SK-N-SH (cell line): ENCODE measurements around the gene AKAP4. TPM values are rescaled to one million over a fixed set of nuclear protein-coding genes. Genes with fewer than 3 reads are reported as not detected.

Source experiments
- CTCF ChIA-PET: fragments of 300-600, 350-600 bp; formaldehyde crosslinking; extraction: SDS; loops from one replicate; lab custom pipeline; 2021; lab: Yijun Ruan, JAX
- POLR2A ChIA-PET: fragments of 350-600 bp; sonication (Branson Sonifier 250); formaldehyde crosslinking; extraction: SDS; loops from one replicate; lab custom pipeline; 2020; ENCODE audit warnings: antibody characterized with exemption, inconsistent platforms; lab: Yijun Ruan, JAX
- DNase-seq: peaks from one replicate; pipeline ENCODE4 v3.0.0; 2012
- H2AFZ ChIP-seq: fragments of 200-600 bp; sonication (generic); 2 replicates; pipeline ENCODE4 v1.8.1; 2016; ENCODE audit warnings: antibody characterized with exemption, mild to moderate bottlenecking, low read depth
- H3F3A ChIP-seq: fragments of 200-600 bp; sonication (generic); replicated peaks from 2 replicates; pipeline ENCODE3; 2016; ENCODE audit warnings: antibody characterized with exemption, mild to moderate bottlenecking; ENCODE audit not compliant: insufficient read depth
- H3K27ac ChIP-seq, 2 experiments: fragments of 200-500 bp in 1 of 2; fragments of 200-600 bp in 1 of 2; sonication (Bioruptor generic) in 1 of 2; sonication (generic), shearing (Covaris generic) in 1 of 2; 2 replicates each; pipeline versions ENCODE4 v1.5.1 to v1.6.1; 2014 to 2016; ENCODE audit warnings: low read depth in 2 of 2, inconsistent platforms in 1 of 2, low read length in 1 of 2, mild to moderate bottlenecking in 1 of 2, mixed read lengths in 1 of 2
- H3K27me3 ChIP-seq: fragments of 200-600 bp; sonication (generic), shearing (Covaris generic); 2 replicates; pipeline ENCODE4 v1.6.1; 2016; ENCODE audit warnings: mixed run types; ENCODE audit not compliant: insufficient read depth
- H3K36me3 ChIP-seq, 2 experiments: fragments of 200-500 bp in 1 of 2; fragments of 200-600 bp in 1 of 2; sonication (Bioruptor generic) in 1 of 2; sonication (generic) in 1 of 2; replicated peaks in 1 of 2; 2 replicates each; pipeline versions ENCODE3 to v1.5.1; 2014 to 2016; ENCODE audit warnings: low read length in 1 of 2, mild to moderate bottlenecking in 1 of 2; ENCODE audit not compliant: insufficient read depth in 2 of 2, control insufficient read depth in 1 of 2
- H3K4me1 ChIP-seq, 2 experiments: fragments of 200-500 bp in 1 of 2; fragments of 200-600 bp in 1 of 2; sonication (Bioruptor generic) in 1 of 2; sonication (generic), shearing (Covaris generic) in 1 of 2; 2 replicates each; pipeline versions ENCODE4 v1.5.1 to v1.6.1; 2014 to 2016; ENCODE audit warnings: low read depth in 1 of 2, low read length in 1 of 2, mixed run types in 1 of 2; ENCODE audit not compliant: insufficient read depth in 2 of 2, control insufficient read depth in 1 of 2
- H3K4me2 ChIP-seq: fragments of 200-600 bp; sonication (generic), shearing (Covaris generic); 2 replicates; pipeline ENCODE4 v1.6.1; 2017; ENCODE audit warnings: mixed run types
- H3K4me3 ChIP-seq, 2 experiments: fragments of 200-500 bp in 1 of 2; fragments of 200-600 bp in 1 of 2; sonication (Bioruptor generic) in 1 of 2; sonication (generic), shearing (Covaris generic) in 1 of 2; 2 replicates each; pipeline versions ENCODE4 v1.5.1 to v1.8.1; 2014 to 2016; ENCODE audit warnings: low read depth in 2 of 2, inconsistent platforms in 1 of 2, low read length in 1 of 2, mild to moderate bottlenecking in 1 of 2, mixed read lengths in 1 of 2, moderate library complexity in 1 of 2
- H3K79me2 ChIP-seq: fragments of 200-600 bp; sonication (generic); 2 replicates; pipeline ENCODE4 v1.8.1; 2017; ENCODE audit warnings: mild to moderate bottlenecking; ENCODE audit not compliant: insufficient read depth
- H3K9ac ChIP-seq: fragments of 200-600 bp; sonication (generic); 2 replicates; pipeline ENCODE4 v1.6.1; 2017; ENCODE audit warnings: mixed run types
- H3K9me2 ChIP-seq: fragments of 200-600 bp; sonication (generic); 2 replicates; pipeline ENCODE4 v1.6.1; 2017; ENCODE audit warnings: mixed run types
- H3K9me3 ChIP-seq: fragments of 200-600 bp; sonication (generic); 2 replicates; pipeline ENCODE4 v1.6.1; 2017; ENCODE audit warnings: mixed run types, mild to moderate bottlenecking, moderate library complexity
- H4K20me1 ChIP-seq: fragments of 200-600 bp; sonication (generic); 2 replicates; pipeline ENCODE4 v1.6.1; 2017; ENCODE audit warnings: mild to moderate bottlenecking, mixed run types; ENCODE audit not compliant: insufficient read depth
- CHD2 ChIP-seq: fragments of 150-350 bp; IDR thresholded peaks from 2 replicates; pipeline ENCODE4 v1.6.1; 2018; ENCODE audit warnings: low read length; ENCODE audit not compliant: partially characterized antibody
- EP300 ChIP-seq, 2 experiments: IDR thresholded peaks; 2 replicates each; pipeline versions ENCODE4 v1.4.0 to v1.6.1; 2012; ENCODE audit warnings: borderline replicate concordance in 1 of 2, low read depth in 1 of 2, low read length in 1 of 2
- FOXJ3 ChIP-seq: sonication (generic); formaldehyde crosslinking; IDR thresholded peaks from 2 replicates; pipeline ENCODE4 v1.5.1; 2020; ENCODE audit warnings: mild to moderate bottlenecking, missing genetic modification reagents
- FOXM1 ChIP-seq: IDR thresholded peaks from 2 replicates; pipeline ENCODE4 v1.4.0; 2012; ENCODE audit warnings: low read depth, mild to moderate bottlenecking
- GATA2 ChIP-seq: sonication (generic); formaldehyde crosslinking; IDR thresholded peaks from 2 replicates; pipeline ENCODE4 v1.5.0; 2020; ENCODE audit warnings: mild to moderate bottlenecking, missing genetic modification reagents
- MEF2A ChIP-seq: IDR thresholded peaks from 2 replicates; pipeline ENCODE4 v1.4.0; 2012; ENCODE audit warnings: low read depth, borderline replicate concordance
- MXI1 ChIP-seq: IDR thresholded peaks from 2 replicates; pipeline ENCODE4 v1.6.1; 2012; ENCODE audit warnings: mild to moderate bottlenecking, low read depth, low read length, improper control_type of control experiment
- PBX3 ChIP-seq: IDR thresholded peaks from 2 replicates; pipeline ENCODE4; 2012
- POLR2AphosphoS5 ChIP-seq: IDR thresholded peaks from 2 replicates; pipeline ENCODE4 v1.6.1; 2012; ENCODE audit warnings: low read depth, low read length
- RAD21 ChIP-seq: IDR thresholded peaks from 2 replicates; pipeline ENCODE4 v1.6.1; 2012; ENCODE audit warnings: mild to moderate bottlenecking, low read length
- RCOR1 ChIP-seq: fragments of 150-350 bp; IDR thresholded peaks from 2 replicates; pipeline ENCODE4 v1.6.1; 2017; ENCODE audit warnings: antibody characterized with exemption, low read length
- RFX5 ChIP-seq: IDR thresholded peaks from 2 replicates; pipeline ENCODE4 v1.6.1; 2012; ENCODE audit warnings: mild to moderate bottlenecking, improper control_type of control experiment, low read length
- RXRA ChIP-seq: IDR thresholded peaks from 2 replicates; pipeline ENCODE4 v1.4.0; 2012; ENCODE audit warnings: low read depth, mild to moderate bottlenecking, borderline replicate concordance
- SIN3A ChIP-seq: IDR thresholded peaks from 2 replicates; pipeline ENCODE4 v1.6.1; 2012; ENCODE audit warnings: low read depth, mild to moderate bottlenecking, low read length, moderate library complexity, borderline replicate concordance
- SMC3 ChIP-seq: IDR thresholded peaks from 2 replicates; pipeline ENCODE4 v1.6.1; 2012; ENCODE audit warnings: low read depth, low read length, improper control_type of control experiment
- TAF1 ChIP-seq: IDR thresholded peaks from 2 replicates; pipeline ENCODE4 v1.6.1; 2012; ENCODE audit warnings: low read depth, mild to moderate bottlenecking, low read length, moderate library complexity, borderline replicate concordance
- WGBS: methylation state at CpG from one replicate; pipeline ENCODE4 v1.1.6; 2017; ENCODE audit warnings: low lambda C conversion rate; 5-methylcytosine and 5-hydroxymethylcytosine counted together
- polyA plus RNA-seq, 3 experiments: library from polyadenylated mRNA; depleted of rRNA; stranded (reverse); fragments of >200 nt; gene quantifications; 2 replicates each; pipeline ENCODE4 v1.2.3, GENCODE V29; 2012
- TF ChIP-seq, protein P1 (sequence below): IDR thresholded peaks from 2 replicates; pipeline ENCODE4 v1.6.1; 2012; ENCODE audit warnings: mild to moderate bottlenecking, low read depth, low read length, moderate library complexity
- TF ChIP-seq, protein P2 (sequence below): IDR thresholded peaks from 2 replicates; pipeline ENCODE4 v1.4.0; 2012; ENCODE audit warnings: low read depth, borderline replicate concordance
- TF ChIP-seq, protein P3 (sequence below): fragments of 150-350 bp; IDR thresholded peaks from 2 replicates; pipeline ENCODE4 v1.6.1; 2017; ENCODE audit warnings: antibody characterized with exemption, low read length, low read depth, borderline replicate concordance
- TF ChIP-seq, protein P4 (sequence below): fragments of 200-600 bp; sonication (generic); IDR thresholded peaks from 2 replicates; pipeline ENCODE4 v1.6.1; 2017; ENCODE audit warnings: antibody characterized with exemption, mild to moderate bottlenecking, moderate library complexity
- TF ChIP-seq, protein P5 (sequence below): IDR thresholded peaks from 2 replicates; pipeline ENCODE4 v1.4.0; 2012; ENCODE audit warnings: low read depth
- TF ChIP-seq, protein P6 (sequence below): IDR thresholded peaks from 2 replicates; pipeline ENCODE4 v1.4.0; 2012; ENCODE audit warnings: low read depth, borderline replicate concordance

AKAP4 gene
- polyA plus RNA-seq, 1 of the 3 experiments (the other 2 are of a cell fraction): not detected

- Histone ChIP-seq H3F3A (no peaks in the 10 kb centered on the region), H3K79me2 (no peaks in the 10 kb centered on the region), H3K4me3 (peak within 1 kb of the TSS; percentile 23 to 63), H3K4me2 (peak within 1 kb of the TSS; percentile 71), H3K36me3 (no peaks in the 10 kb centered on the region), H2AFZ (peak within 1 kb of the TSS; percentile 74; the same call in 1 of the 2 replicates), H3K9me3 (no peaks in the 10 kb centered on the region), H3K27me3 (peaks cover 5% of the 10 kb centered on the region; the same call in 1 of the 2 replicates), H4K20me1 (no peaks in the 10 kb centered on the region), H3K9me2 (no peaks in the 10 kb centered on the region), H3K27ac (peak within 1 kb of the TSS in 1 of 2 experiments; percentile 56; a peak in 2 of 4 replicates), H3K4me1 (peaks cover 2 to 5% of the 10 kb centered on the region in 2 experiments; a peak in 1 of 4 replicates), H3K9ac (no peak within 1 kb of the TSS)
- 8% methylated on average over 19 of the region's 19 CpGs for WGBS
- peak; percentile 77 for DNase-seq
- CTCF ChIA-PET: interaction anchor here (0.6 to 4.2 kb wide), 8 partner anchors 14 to 374 kb away, joined by 3 to 34 read pairs (median 4); no protein-coding TSS in a partner anchor
- TF ChIP-seq RAD21 (peak; percentile 64), SMC3 (peak; percentile 45), FOXJ3 (CRISPR knock-in tag) (no peak), PBX3 (no peak), MXI1 (no peak), MEF2A (no peak), GATA2 (CRISPR knock-in tag) (no peak), FOXM1 (peak; percentile 70; the same call in 1 of the 2 replicates), TAF1 (no peak), EP300 (IDR thresholded peaks at IDR 0.05; ENCODE audit: borderline replicate concordance in 1 of 2, low read depth in 1 of 2, low read length in 1 of 2) (no peak), RXRA (no peak), RCOR1 (peak; percentile 30; the same call in 1 of the 2 replicates), CHD2 (peak; percentile 36), SIN3A (no peak), POLR2AphosphoS5 (no peak), RFX5 (no peak)
- TF ChIP-seq, protein P1, sequence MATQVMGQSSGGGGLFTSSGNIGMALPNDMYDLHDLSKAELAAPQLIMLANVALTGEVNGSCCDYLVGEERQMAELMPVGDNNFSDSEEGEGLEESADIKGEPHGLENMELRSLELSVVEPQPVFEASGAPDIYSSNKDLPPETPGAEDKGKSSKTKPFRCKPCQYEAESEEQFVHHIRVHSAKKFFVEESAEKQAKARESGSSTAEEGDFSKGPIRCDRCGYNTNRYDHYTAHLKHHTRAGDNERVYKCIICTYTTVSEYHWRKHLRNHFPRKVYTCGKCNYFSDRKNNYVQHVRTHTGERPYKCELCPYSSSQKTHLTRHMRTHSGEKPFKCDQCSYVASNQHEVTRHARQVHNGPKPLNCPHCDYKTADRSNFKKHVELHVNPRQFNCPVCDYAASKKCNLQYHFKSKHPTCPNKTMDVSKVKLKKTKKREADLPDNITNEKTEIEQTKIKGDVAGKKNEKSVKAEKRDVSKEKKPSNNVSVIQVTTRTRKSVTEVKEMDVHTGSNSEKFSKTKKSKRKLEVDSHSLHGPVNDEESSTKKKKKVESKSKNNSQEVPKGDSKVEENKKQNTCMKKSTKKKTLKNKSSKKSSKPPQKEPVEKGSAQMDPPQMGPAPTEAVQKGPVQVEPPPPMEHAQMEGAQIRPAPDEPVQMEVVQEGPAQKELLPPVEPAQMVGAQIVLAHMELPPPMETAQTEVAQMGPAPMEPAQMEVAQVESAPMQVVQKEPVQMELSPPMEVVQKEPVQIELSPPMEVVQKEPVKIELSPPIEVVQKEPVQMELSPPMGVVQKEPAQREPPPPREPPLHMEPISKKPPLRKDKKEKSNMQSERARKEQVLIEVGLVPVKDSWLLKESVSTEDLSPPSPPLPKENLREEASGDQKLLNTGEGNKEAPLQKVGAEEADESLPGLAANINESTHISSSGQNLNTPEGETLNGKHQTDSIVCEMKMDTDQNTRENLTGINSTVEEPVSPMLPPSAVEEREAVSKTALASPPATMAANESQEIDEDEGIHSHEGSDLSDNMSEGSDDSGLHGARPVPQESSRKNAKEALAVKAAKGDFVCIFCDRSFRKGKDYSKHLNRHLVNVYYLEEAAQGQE: no peak
- TF ChIP-seq, protein P2, sequence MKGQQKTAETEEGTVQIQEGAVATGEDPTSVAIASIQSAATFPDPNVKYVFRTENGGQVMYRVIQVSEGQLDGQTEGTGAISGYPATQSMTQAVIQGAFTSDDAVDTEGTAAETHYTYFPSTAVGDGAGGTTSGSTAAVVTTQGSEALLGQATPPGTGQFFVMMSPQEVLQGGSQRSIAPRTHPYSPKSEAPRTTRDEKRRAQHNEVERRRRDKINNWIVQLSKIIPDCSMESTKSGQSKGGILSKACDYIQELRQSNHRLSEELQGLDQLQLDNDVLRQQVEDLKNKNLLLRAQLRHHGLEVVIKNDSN: peak; percentile 91
- TF ChIP-seq, protein P3, sequence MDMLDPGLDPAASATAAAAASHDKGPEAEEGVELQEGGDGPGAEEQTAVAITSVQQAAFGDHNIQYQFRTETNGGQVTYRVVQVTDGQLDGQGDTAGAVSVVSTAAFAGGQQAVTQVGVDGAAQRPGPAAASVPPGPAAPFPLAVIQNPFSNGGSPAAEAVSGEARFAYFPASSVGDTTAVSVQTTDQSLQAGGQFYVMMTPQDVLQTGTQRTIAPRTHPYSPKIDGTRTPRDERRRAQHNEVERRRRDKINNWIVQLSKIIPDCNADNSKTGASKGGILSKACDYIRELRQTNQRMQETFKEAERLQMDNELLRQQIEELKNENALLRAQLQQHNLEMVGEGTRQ: 0 out of 2 replicates have a peak, but pooled peaks have one; percentile 38
- TF ChIP-seq, protein P4, sequence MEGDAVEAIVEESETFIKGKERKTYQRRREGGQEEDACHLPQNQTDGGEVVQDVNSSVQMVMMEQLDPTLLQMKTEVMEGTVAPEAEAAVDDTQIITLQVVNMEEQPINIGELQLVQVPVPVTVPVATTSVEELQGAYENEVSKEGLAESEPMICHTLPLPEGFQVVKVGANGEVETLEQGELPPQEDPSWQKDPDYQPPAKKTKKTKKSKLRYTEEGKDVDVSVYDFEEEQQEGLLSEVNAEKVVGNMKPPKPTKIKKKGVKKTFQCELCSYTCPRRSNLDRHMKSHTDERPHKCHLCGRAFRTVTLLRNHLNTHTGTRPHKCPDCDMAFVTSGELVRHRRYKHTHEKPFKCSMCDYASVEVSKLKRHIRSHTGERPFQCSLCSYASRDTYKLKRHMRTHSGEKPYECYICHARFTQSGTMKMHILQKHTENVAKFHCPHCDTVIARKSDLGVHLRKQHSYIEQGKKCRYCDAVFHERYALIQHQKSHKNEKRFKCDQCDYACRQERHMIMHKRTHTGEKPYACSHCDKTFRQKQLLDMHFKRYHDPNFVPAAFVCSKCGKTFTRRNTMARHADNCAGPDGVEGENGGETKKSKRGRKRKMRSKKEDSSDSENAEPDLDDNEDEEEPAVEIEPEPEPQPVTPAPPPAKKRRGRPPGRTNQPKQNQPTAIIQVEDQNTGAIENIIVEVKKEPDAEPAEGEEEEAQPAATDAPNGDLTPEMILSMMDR: peak; percentile 87
- TF ChIP-seq, protein P5, sequence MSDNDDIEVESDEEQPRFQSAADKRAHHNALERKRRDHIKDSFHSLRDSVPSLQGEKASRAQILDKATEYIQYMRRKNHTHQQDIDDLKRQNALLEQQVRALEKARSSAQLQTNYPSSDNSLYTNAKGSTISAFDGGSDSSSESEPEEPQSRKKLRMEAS: peak; percentile 65
- TF ChIP-seq, protein P6, sequence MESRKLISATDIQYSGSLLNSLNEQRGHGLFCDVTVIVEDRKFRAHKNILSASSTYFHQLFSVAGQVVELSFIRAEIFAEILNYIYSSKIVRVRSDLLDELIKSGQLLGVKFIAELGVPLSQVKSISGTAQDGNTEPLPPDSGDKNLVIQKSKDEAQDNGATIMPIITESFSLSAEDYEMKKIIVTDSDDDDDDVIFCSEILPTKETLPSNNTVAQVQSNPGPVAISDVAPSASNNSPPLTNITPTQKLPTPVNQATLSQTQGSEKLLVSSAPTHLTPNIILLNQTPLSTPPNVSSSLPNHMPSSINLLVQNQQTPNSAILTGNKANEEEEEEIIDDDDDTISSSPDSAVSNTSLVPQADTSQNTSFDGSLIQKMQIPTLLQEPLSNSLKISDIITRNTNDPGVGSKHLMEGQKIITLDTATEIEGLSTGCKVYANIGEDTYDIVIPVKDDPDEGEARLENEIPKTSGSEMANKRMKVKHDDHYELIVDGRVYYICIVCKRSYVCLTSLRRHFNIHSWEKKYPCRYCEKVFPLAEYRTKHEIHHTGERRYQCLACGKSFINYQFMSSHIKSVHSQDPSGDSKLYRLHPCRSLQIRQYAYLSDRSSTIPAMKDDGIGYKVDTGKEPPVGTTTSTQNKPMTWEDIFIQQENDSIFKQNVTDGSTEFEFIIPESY: no peak
- POLR2A ChIA-PET: no interaction called here
These were observed 3.6 kb upstream of the AKAP4 start, which contains the start of gene CCNB3 for GRCh38 chrX:50204364-50204899. CCNB3 (plus strand) TSS chrX:50204765; CDS start chrX:50285164, 80,399 bp downstream.
